IPS DF 6.9 (cell line): ENCODE results near the gene FUBP3.

Source experiments
- DNase-seq: peaks from one replicate; pipeline ENCODE4 v3.0.0-alpha.2; 2013; ENCODE audit warnings: low read depth, low spot score
- H3K27ac ChIP-seq: one replicate; pipeline ENCODE4 v1.5.1; 2013; ENCODE audit warnings: low read length, control low read depth
- H3K27me3 ChIP-seq: 2 replicates; pipeline ENCODE4 v1.6.1; 2013; ENCODE audit warnings: mild to moderate bottlenecking, low read length; ENCODE audit not compliant: control insufficient read depth, insufficient read depth
- H3K36me3 ChIP-seq: 2 replicates; pipeline ENCODE4 v1.6.1; 2013; ENCODE audit warnings: low read length; ENCODE audit not compliant: control insufficient read depth, insufficient read depth
- H3K4me1 ChIP-seq: 2 replicates; pipeline ENCODE4 v1.6.1; 2013; ENCODE audit warnings: low read length; ENCODE audit not compliant: control insufficient read depth, insufficient read depth
- H3K4me3 ChIP-seq: 2 replicates; pipeline ENCODE4 v1.5.1; 2013; ENCODE audit warnings: mild to moderate bottlenecking, low read length
- H3K9me3 ChIP-seq: 2 replicates; pipeline ENCODE4 v1.6.1; 2013; ENCODE audit warnings: low read length, inconsistent platforms; ENCODE audit not compliant: control insufficient read depth, insufficient read depth
- WGBS: extraction: QIAGEN DNeasy Blood & Tissue Kit; methylation state at CpG from one replicate; pipeline ENCODE4 v1.1.7; 2013; ENCODE audit warnings: mixed read lengths, missing lambda C conversion rate; ENCODE audit not compliant: insufficient read length, insufficient coverage; 5-methylcytosine and 5-hydroxymethylcytosine counted together

The FUBP3 gene

GRCh38 chr9:130668196-130668595 is 88.8 kb downstream of the FUBP3 start:
- Histone ChIP-seq H3K4me3 (no peak overlapping the region), H3K27me3 (peaks cover 57% of the 10 kb centered on the region), H3K4me1 (peaks cover 4% of the 10 kb centered on the region), H3K27ac (no peak overlapping the region), H3K9me3 (no peaks in the 10 kb centered on the region), H3K36me3 (no peaks in the 10 kb centered on the region)
- no peak for DNase-seq
- no CpG with 5 or more reads among the region's 13 CpGs for WGBS

DNA sequence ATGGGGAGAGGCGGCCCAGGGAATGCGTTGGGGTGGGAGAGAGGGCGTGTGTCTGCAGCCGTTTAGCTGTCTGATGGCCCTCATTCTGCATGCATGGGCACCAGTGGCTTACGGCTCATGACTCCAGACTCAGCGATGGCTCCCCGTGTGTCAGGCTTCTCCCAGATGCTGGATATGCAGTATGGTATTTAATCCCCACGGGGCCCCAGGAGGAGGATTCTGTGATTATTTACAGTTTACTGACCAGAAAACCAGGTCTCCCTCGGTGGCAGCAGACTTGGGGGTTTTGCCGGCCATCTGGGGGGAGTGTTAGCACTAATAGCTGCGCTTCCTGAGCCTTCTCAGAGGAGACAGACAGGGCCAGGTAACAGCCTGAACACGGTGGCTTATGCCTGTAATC is 89.3 kb downstream of the FUBP3 start:
- no peak overlapping the region for H3K27ac ChIP-seq
- H3K36me3 ChIP-seq = no peaks in the 10 kb centered on the region
- H3K27me3 ChIP-seq = peaks cover 52% of the 10 kb centered on the region
- no peaks in the 10 kb centered on the region for H3K9me3 ChIP-seq
- no peak for DNase-seq
- H3K4me3 ChIP-seq = no peak overlapping the region
- H3K4me1 ChIP-seq = peaks cover 4% of the 10 kb centered on the region
- whole genome bisulfite sequencing = no CpG with 5 or more reads among the region's 12 CpGs

GRCh38 chr9:130669965-130670364 is 90.6 kb downstream of the FUBP3 start:
- Histone ChIP-seq H3K27ac (no peak overlapping the region), H3K4me1 (peaks cover 4% of the 10 kb centered on the region), H3K9me3 (no peaks in the 10 kb centered on the region), H3K36me3 (no peaks in the 10 kb centered on the region), H3K27me3 (peaks cover 40% of the 10 kb centered on the region), H3K4me3 (no peak overlapping the region)
- WGBS = no CpG with 5 or more reads among the region's 4 CpGs
- DNase-seq = no peak

DNA sequence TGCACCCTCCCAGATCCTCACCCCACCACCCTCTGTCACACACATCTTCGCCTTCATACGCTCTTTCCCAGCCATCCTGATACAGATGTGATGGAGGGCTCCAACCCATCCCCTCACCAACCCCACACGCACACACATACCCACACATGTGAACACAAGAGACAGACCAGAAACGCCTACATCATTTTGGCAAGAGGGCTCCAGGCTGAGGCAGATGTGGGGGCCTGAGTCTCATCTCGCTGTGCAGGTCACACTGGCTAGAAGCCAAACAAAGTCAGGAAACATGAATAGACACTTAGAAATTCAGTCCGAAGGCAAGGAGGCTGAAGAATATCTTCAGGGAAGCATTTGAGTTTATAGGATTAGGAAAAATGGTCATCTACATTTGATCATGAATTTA is 91.3 kb downstream of the FUBP3 start:
- Histone ChIP-seq H3K4me3 (no peak overlapping the region), H3K4me1 (peaks cover 4% of the 10 kb centered on the region), H3K36me3 (no peaks in the 10 kb centered on the region), H3K27ac (no peak overlapping the region), H3K27me3 (peaks cover 34% of the 10 kb centered on the region), H3K9me3 (no peaks in the 10 kb centered on the region)
- no CpG with 5 or more reads among the region's 6 CpGs for WGBS
- DNase-seq = no peak

DNA sequence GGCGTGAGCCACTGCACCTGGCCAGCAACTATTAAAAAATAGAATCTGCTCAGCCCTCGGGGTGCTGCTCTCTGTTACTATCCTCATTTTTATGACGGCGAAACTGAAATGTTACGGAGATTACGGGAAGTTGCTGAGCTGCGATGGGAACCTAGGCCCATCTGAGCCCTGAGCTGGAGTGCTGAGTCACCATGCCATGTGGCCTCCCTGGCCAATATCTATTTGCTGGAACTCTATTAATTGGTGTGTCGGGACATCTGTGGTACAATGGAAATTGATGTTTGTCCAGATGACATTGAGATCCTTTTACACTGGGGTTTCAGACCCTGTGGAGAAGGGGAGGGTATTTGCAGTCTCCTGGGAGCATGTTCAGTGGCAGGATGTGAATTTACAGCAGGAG is 93.1 kb downstream of the FUBP3 start:
- WGBS = no CpG with 5 or more reads among the region's 8 CpGs

GRCh38 chr9:130672933-130673615 is 93.7 kb downstream of the FUBP3 start:
- no peak overlapping the region for H3K27ac ChIP-seq
- H3K9me3 ChIP-seq = no peaks in the 10 kb centered on the region
- no peak for DNase-seq
- no peaks in the 10 kb centered on the region for H3K36me3 ChIP-seq
- no CpG with 5 or more reads among the region's 12 CpGs for WGBS
- H3K4me1 ChIP-seq = no peaks in the 10 kb centered on the region
- H3K4me3 ChIP-seq = no peak overlapping the region
- H3K27me3 ChIP-seq = peaks cover 10% of the 10 kb centered on the region; the same call in 1 of the 2 replicates

More for the DNA sequence above, 93.1 kb downstream of the FUBP3 start:
- DNase-seq = no peak
- Histone ChIP-seq H3K27ac (no peak overlapping the region), H3K4me1 (no peaks in the 10 kb centered on the region), H3K27me3 (peaks cover 16% of the 10 kb centered on the region), H3K36me3 (no peaks in the 10 kb centered on the region), H3K9me3 (no peaks in the 10 kb centered on the region), H3K4me3 (no peak overlapping the region)

- no peak overlapping the region for H3K4me3 ChIP-seq
- H3K9me3 ChIP-seq = no peaks in the 10 kb centered on the region
- peaks cover 3% of the 10 kb centered on the region; the same call in 1 of the 2 replicates for H3K27me3 ChIP-seq
- no peaks in the 10 kb centered on the region for H3K36me3 ChIP-seq
- no CpG with 5 or more reads among the region's 13 CpGs for WGBS
- H3K27ac ChIP-seq = no peak overlapping the region
- no peak for DNase-seq
- no peaks in the 10 kb centered on the region for H3K4me1 ChIP-seq
These were observed 96.0 kb downstream of the FUBP3 start for GRCh38 chr9:130675396-130675795.

- no CpG with 5 or more reads among the region's 7 CpGs for WGBS
- no peak for DNase-seq
- no peak overlapping the region for H3K4me3 ChIP-seq
- H3K4me1 ChIP-seq = peaks cover 2% of the 10 kb centered on the region
- H3K36me3 ChIP-seq = no peaks in the 10 kb centered on the region
- peaks cover 12% of the 10 kb centered on the region; the same call in 1 of the 2 replicates for H3K27me3 ChIP-seq
- H3K27ac ChIP-seq = no peak overlapping the region
- H3K9me3 ChIP-seq = no peaks in the 10 kb centered on the region
These were observed 97.9 kb downstream of the FUBP3 start for GRCh38 chr9:130677252-130677651.

DNA sequence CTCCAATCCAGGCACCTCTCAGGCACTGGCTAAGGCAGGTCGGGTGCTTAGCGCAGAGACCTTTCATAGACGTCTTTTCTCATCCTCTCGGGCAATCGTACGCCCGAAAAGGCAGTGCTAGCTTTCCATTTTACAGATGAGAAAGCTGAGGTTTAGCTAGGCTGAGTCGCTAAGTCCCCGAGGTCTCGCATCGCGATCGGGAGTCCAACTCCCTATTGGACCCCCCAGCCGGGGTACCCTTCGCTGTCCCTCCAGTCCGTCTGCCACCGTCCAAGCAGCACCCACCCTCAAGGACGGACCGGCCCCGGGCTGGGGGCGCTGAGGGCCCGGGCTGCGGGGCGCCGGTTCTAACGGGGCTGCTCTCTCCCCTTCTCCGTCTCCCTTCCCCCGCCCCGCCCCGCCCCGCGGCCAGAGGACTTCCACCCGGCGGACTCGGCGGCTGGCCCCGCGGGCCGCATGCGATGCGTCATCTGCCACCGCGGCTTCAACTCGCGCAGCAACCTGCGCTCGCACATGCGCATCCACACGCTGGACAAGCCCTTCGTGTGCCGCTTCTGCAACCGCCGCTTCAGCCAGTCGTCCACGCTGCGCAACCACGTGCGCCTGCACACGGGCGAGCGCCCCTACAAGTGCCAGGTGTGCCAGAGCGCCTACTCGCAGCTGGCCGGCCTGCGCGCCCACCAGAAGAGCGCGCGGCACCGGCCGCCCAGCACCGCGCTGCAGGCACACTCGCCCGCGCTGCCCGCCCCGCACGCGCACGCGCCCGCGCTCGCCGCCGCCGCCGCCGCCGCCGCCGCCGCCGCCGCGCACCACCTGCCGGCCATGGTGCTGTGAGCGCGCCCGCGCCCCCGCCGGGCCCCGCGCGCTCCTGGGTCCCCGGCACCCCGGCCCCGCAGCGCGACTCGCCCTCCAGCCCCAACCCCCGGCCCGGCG is 101.7 kb downstream of the FUBP3 start:
- 0 out of 2 replicates have a peak, but pooled peaks cover 1% of the 10 kb centered on the region for H3K9me3 ChIP-seq
- H3K27ac ChIP-seq = no peak overlapping the region
- peaks cover 14% of the 10 kb centered on the region; the same call in 1 of the 2 replicates for H3K27me3 ChIP-seq
- no CpG with 5 or more reads among the region's 116 CpGs for WGBS
- no peaks in the 10 kb centered on the region for H3K36me3 ChIP-seq
- H3K4me3 ChIP-seq = peak overlapping the region; percentile 52; the same call in 1 of the 2 replicates
- DNase-seq = no peak
- H3K4me1 ChIP-seq = peaks cover 3% of the 10 kb centered on the region

GRCh38 chr9:130681769-130682420 is 102.5 kb downstream of the FUBP3 start:
- WGBS = no CpG with 5 or more reads among the region's 45 CpGs
- Histone ChIP-seq H3K27ac (no peak overlapping the region), H3K27me3 (peaks cover 14% of the 10 kb centered on the region; the same call in 1 of the 2 replicates), H3K36me3 (no peaks in the 10 kb centered on the region), H3K4me3 (peak overlapping the region; percentile 52; the same call in 1 of the 2 replicates), H3K9me3 (0 out of 2 replicates have a peak, but pooled peaks cover 1% of the 10 kb centered on the region), H3K4me1 (peaks cover 3% of the 10 kb centered on the region)
- DNase-seq = no peak
